ENCODE data around the gene SARDH.

Gene SARDH

GRCh38 chr9:133737774-133738639 is at the start of gene SARDH:
SARDH (minus strand) TSS chr9:133738352; CDS start chr9:133734173, 4,179 bp downstream.
- Histone ChIP-seq H3K36me3 (ENCODE audit: control insufficient read depth in 1 of 2, insufficient read depth in 2 of 2, low read length in 2 of 2) (no peaks in the 10 kb centered on the region), H3K27ac (ENCODE audit: low read depth, low read length) (no peak within 1 kb of the TSS), H3K4me3 (ENCODE audit: low read depth in 1 of 2, low read length in 2 of 2) (peak within 1 kb of the TSS; percentile 62 to 65), H3K4me1 (ENCODE audit: control insufficient read depth in 1 of 2, insufficient read depth in 2 of 2, low read length in 2 of 2) (peaks cover 18 to 25% of the 10 kb centered on the region in 2 donors), H3K9ac (ENCODE audit: low read depth in 1 of 2, low read length in 2 of 2) (peak within 1 kb of the TSS; percentile 25 to 47), H3K27me3 (ENCODE audit: control insufficient read depth in 1 of 2, insufficient read depth in 2 of 2, low read length in 2 of 2) (peaks cover 0 to 3% of the 10 kb centered on the region in 2 donors), H3K9me3 (ENCODE audit: control insufficient read depth in 1 of 2, low read length in 2 of 2) (no peaks in the 10 kb centered on the region)

- no peak overlapping the region for H3K9ac ChIP-seq (ENCODE audit: low read depth in 1 of 2, low read length in 2 of 2)
- H3K4me3 ChIP-seq (ENCODE audit: low read depth in 1 of 2, low read length in 2 of 2): no peak overlapping the region
- H3K36me3 ChIP-seq (ENCODE audit: control insufficient read depth in 1 of 2, insufficient read depth in 2 of 2, low read length in 2 of 2): peaks cover 15 to 48% of the 10 kb centered on the region in 2 donors
- peaks cover 19 to 36% of the 10 kb centered on the region in 2 donors for H3K4me1 ChIP-seq (ENCODE audit: control insufficient read depth in 1 of 2, insufficient read depth in 2 of 2, low read length in 2 of 2)
- no peaks in the 10 kb centered on the region for H3K9me3 ChIP-seq (ENCODE audit: control insufficient read depth in 1 of 2, low read length in 2 of 2)
- H3K27ac ChIP-seq (ENCODE audit: low read depth, low read length): no peak overlapping the region
- no peaks in the 10 kb centered on the region for H3K27me3 ChIP-seq (ENCODE audit: control insufficient read depth in 1 of 2, insufficient read depth in 2 of 2, low read length in 2 of 2)
Measured at GRCh38 chr9:133787754-133788025, 49.5 kb upstream of the SARDH start.

GRCh38 chr9:133786907-133787753 is 49.0 kb upstream of the SARDH start:
- Histone ChIP-seq H3K4me1 (ENCODE audit: control insufficient read depth in 1 of 2, insufficient read depth in 2 of 2, low read length in 2 of 2) (peaks cover 19 to 34% of the 10 kb centered on the region in 2 donors), H3K9me3 (ENCODE audit: control insufficient read depth in 1 of 2, low read length in 2 of 2) (no peaks in the 10 kb centered on the region), H3K36me3 (ENCODE audit: control insufficient read depth in 1 of 2, insufficient read depth in 2 of 2, low read length in 2 of 2) (peaks cover 15 to 45% of the 10 kb centered on the region in 2 donors), H3K9ac (ENCODE audit: low read depth in 1 of 2, low read length in 2 of 2) (no peak overlapping the region), H3K4me3 (ENCODE audit: low read depth in 1 of 2, low read length in 2 of 2) (no peak overlapping the region), H3K27ac (ENCODE audit: low read depth, low read length) (peak overlapping the region; percentile 10), H3K27me3 (ENCODE audit: control insufficient read depth in 1 of 2, insufficient read depth in 2 of 2, low read length in 2 of 2) (no peaks in the 10 kb centered on the region)

- H3K27me3 ChIP-seq (ENCODE audit: control insufficient read depth in 1 of 2, insufficient read depth in 2 of 2, low read length in 2 of 2): no peaks in the 10 kb centered on the region
- H3K4me3 ChIP-seq (ENCODE audit: low read depth in 1 of 2, low read length in 2 of 2): no peak overlapping the region
- no peaks in the 10 kb centered on the region for H3K9me3 ChIP-seq (ENCODE audit: control insufficient read depth in 1 of 2, low read length in 2 of 2)
- peaks cover 19 to 34% of the 10 kb centered on the region in 2 donors for H3K4me1 ChIP-seq (ENCODE audit: control insufficient read depth in 1 of 2, insufficient read depth in 2 of 2, low read length in 2 of 2)
- no peak overlapping the region for H3K27ac ChIP-seq (ENCODE audit: low read depth, low read length)
- H3K9ac ChIP-seq (ENCODE audit: low read depth in 1 of 2, low read length in 2 of 2): no peak overlapping the region
- H3K36me3 ChIP-seq (ENCODE audit: control insufficient read depth in 1 of 2, insufficient read depth in 2 of 2, low read length in 2 of 2): peaks cover 17 to 40% of the 10 kb centered on the region in 2 donors
Measured at GRCh38 chr9:133786371-133786753, 48.2 kb upstream of the SARDH start.

GRCh38 chr9:133785753-133786370 is 47.7 kb upstream of the SARDH start:
- H3K4me3 ChIP-seq (ENCODE audit: low read depth in 1 of 2, low read length in 2 of 2): no peak overlapping the region
- H3K36me3 ChIP-seq (ENCODE audit: control insufficient read depth in 1 of 2, insufficient read depth in 2 of 2, low read length in 2 of 2): peaks cover 17 to 45% of the 10 kb centered on the region in 2 donors
- no peak overlapping the region for H3K27ac ChIP-seq (ENCODE audit: low read depth, low read length)
- no peak overlapping the region for H3K9ac ChIP-seq (ENCODE audit: low read depth in 1 of 2, low read length in 2 of 2)
- H3K9me3 ChIP-seq (ENCODE audit: control insufficient read depth in 1 of 2, low read length in 2 of 2): no peaks in the 10 kb centered on the region
- peaks cover 19 to 34% of the 10 kb centered on the region in 2 donors for H3K4me1 ChIP-seq (ENCODE audit: control insufficient read depth in 1 of 2, insufficient read depth in 2 of 2, low read length in 2 of 2)
- no peaks in the 10 kb centered on the region for H3K27me3 ChIP-seq (ENCODE audit: control insufficient read depth in 1 of 2, insufficient read depth in 2 of 2, low read length in 2 of 2)

- Histone ChIP-seq H3K9me3 (ENCODE audit: control insufficient read depth in 1 of 2, low read length in 2 of 2) (no peaks in the 10 kb centered on the region), H3K27ac (ENCODE audit: low read depth, low read length) (no peak overlapping the region), H3K4me1 (ENCODE audit: control insufficient read depth in 1 of 2, insufficient read depth in 2 of 2, low read length in 2 of 2) (peaks cover 17 to 29% of the 10 kb centered on the region in 2 donors), H3K9ac (ENCODE audit: low read depth in 1 of 2, low read length in 2 of 2) (no peak overlapping the region), H3K27me3 (ENCODE audit: control insufficient read depth in 1 of 2, insufficient read depth in 2 of 2, low read length in 2 of 2) (no peaks in the 10 kb centered on the region), H3K4me3 (ENCODE audit: low read depth in 1 of 2, low read length in 2 of 2) (no peak overlapping the region), H3K36me3 (ENCODE audit: control insufficient read depth in 1 of 2, insufficient read depth in 2 of 2, low read length in 2 of 2) (peaks cover 23 to 47% of the 10 kb centered on the region in 2 donors)
Measured at GRCh38 chr9:133784731-133785561, 46.8 kb upstream of the SARDH start.

GRCh38 chr9:133783331-133783731 is 45.2 kb upstream of the SARDH start:
- H3K36me3 ChIP-seq (ENCODE audit: control insufficient read depth in 1 of 2, insufficient read depth in 2 of 2, low read length in 2 of 2): peaks cover 30 to 63% of the 10 kb centered on the region in 2 donors
- H3K9me3 ChIP-seq (ENCODE audit: control insufficient read depth in 1 of 2, low read length in 2 of 2): no peaks in the 10 kb centered on the region

GRCh38 chr9:133782157-133783130 is 44.3 kb upstream of the SARDH start:
- Histone ChIP-seq H3K27me3 (ENCODE audit: control insufficient read depth in 1 of 2, insufficient read depth in 2 of 2, low read length in 2 of 2) (no peaks in the 10 kb centered on the region), H3K4me3 (ENCODE audit: low read depth in 1 of 2, low read length in 2 of 2) (no peak overlapping the region), H3K36me3 (ENCODE audit: control insufficient read depth in 1 of 2, insufficient read depth in 2 of 2, low read length in 2 of 2) (peaks cover 30 to 69% of the 10 kb centered on the region in 2 donors)

More at GRCh38 chr9:133783331-133783731, 45.2 kb upstream of the SARDH start:
- H3K27me3 ChIP-seq (ENCODE audit: control insufficient read depth in 1 of 2, insufficient read depth in 2 of 2, low read length in 2 of 2): no peaks in the 10 kb centered on the region
- no peak overlapping the region for H3K9ac ChIP-seq (ENCODE audit: low read depth in 1 of 2, low read length in 2 of 2)
- H3K4me1 ChIP-seq (ENCODE audit: control insufficient read depth in 1 of 2, insufficient read depth in 2 of 2, low read length in 2 of 2): peaks cover 5 to 14% of the 10 kb centered on the region in 2 donors
- H3K4me3 ChIP-seq (ENCODE audit: low read depth in 1 of 2, low read length in 2 of 2): no peak overlapping the region
- no peak overlapping the region for H3K27ac ChIP-seq (ENCODE audit: low read depth, low read length)

GRCh38 chr9:133781828-133782135 is 43.6 kb upstream of the SARDH start:
- H3K4me3 ChIP-seq (ENCODE audit: low read depth in 1 of 2, low read length in 2 of 2): no peak overlapping the region
- H3K27ac ChIP-seq (ENCODE audit: low read depth, low read length): no peak overlapping the region
- H3K4me1 ChIP-seq (ENCODE audit: control insufficient read depth in 1 of 2, insufficient read depth in 2 of 2, low read length in 2 of 2): no peaks in the 10 kb centered on the region
- H3K36me3 ChIP-seq (ENCODE audit: control insufficient read depth in 1 of 2, insufficient read depth in 2 of 2, low read length in 2 of 2): peaks cover 35 to 71% of the 10 kb centered on the region in 2 donors
- no peak overlapping the region for H3K9ac ChIP-seq (ENCODE audit: low read depth in 1 of 2, low read length in 2 of 2)
- no peaks in the 10 kb centered on the region for H3K27me3 ChIP-seq (ENCODE audit: control insufficient read depth in 1 of 2, insufficient read depth in 2 of 2, low read length in 2 of 2)
- H3K9me3 ChIP-seq (ENCODE audit: control insufficient read depth in 1 of 2, low read length in 2 of 2): no peaks in the 10 kb centered on the region

More at GRCh38 chr9:133782157-133783130, 44.3 kb upstream of the SARDH start:
- H3K9me3 ChIP-seq (ENCODE audit: control insufficient read depth in 1 of 2, low read length in 2 of 2): no peaks in the 10 kb centered on the region
- H3K4me1 ChIP-seq (ENCODE audit: control insufficient read depth in 1 of 2, insufficient read depth in 2 of 2, low read length in 2 of 2): peaks cover 0 to 5% of the 10 kb centered on the region in 2 donors
- no peak overlapping the region for H3K9ac ChIP-seq (ENCODE audit: low read depth in 1 of 2, low read length in 2 of 2)
- H3K27ac ChIP-seq (ENCODE audit: low read depth, low read length): no peak overlapping the region
